GM21717 (cell line): ENCODE measurements around the gene CDK11B.

Experiments
- ATAC-seq: cut with Tn5 transposase; IDR thresholded peaks from one replicate; pipeline ENCODE4 v1.9.1; 2021; ENCODE audit warnings: mild to moderate bottlenecking, moderate library complexity; ENCODE audit not compliant: unreplicated experiment

The CDK11B gene

DNA sequence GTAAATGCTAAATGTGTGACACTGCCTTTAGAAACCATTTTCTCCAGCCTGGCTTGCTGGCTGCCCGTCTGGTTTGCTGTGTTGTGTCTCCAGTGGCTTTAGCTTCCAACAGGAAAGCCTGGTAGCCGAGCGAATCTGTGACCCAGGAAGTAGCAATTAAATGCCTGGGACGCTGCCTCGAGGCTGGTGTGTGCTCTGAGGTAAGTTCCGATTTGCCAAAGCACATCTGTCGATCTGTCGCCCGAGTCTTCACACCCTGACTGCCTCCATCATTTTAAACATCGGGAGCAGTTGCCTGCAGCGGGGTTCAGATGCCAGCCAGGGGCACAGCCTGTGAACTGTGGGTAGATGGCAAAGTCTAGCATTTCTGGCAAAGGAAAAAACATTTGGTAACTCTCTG is 41.3 kb downstream of the CDK11B start:
- ATAC-seq: no peak

DNA sequence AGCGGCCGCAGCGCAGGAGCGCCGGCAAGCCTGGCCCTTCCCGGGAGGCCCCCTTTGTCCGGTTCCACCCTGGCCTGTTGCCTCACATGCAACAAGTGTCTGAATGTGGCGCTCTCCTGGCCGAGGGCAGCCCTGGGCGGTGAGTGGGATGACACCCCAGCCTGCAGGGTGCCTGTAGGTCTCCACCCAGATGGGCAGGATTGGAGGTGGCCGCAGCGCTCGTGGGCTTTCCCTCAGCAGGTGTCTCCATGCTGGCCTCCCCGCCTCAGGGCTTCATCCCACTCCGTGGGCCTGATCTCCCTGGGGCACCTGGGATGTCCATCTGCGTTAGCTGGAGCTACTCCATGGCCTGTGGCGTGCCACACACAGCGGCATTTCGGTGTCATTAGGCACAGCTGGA is 42.0 kb downstream of the CDK11B start:
- ATAC-seq: no peak

GRCh38 chr1:1616045-1616790 is 42.6 kb downstream of the CDK11B start:
- no peak for ATAC-seq

GRCh38 chr1:1615256-1616044 is 43.4 kb downstream of the CDK11B start, which contains the start of gene MIB2:
Gene MIB2, plus strand, starts transcription at chr1:1615500. Its CDS starts 7,953 bp downstream, at chr1:1623453.
- peak; percentile 76 for ATAC-seq

GRCh38 chr1:1614954-1615255 is 43.9 kb downstream of the CDK11B start:
- ATAC-seq: no peak

GRCh38 chr1:1614204-1614953 is 44.4 kb downstream of the CDK11B start:
- ATAC-seq: peak; percentile 3

DNA sequence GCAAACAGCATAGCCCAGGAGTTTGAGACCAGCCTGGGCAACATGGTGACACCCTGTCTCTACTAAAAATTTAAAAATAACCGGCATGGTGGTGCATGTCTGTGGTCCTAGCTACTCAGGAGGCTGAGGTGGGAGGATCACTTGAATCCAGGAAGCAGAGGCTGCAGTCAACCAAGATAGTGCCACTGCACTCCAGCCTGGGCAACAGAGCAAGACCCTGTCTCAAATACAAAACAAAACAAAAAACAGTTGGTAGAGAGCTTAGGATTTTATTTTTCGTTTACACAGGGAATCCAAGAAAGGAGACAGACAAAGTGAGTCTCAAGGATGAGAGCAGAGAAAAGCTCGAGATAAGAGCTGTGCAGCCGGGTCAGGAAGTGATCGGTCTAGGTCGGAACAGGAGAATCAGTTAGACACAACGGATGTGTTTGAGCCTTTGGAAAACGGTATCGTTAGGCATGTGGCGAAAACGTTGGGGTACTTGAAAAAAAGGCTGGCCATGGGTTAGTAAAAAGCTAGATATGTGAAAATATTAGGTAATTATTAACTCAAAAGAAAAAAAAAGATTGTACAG is 45.2 kb downstream of the CDK11B start:
- ATAC-seq: no peak

DNA sequence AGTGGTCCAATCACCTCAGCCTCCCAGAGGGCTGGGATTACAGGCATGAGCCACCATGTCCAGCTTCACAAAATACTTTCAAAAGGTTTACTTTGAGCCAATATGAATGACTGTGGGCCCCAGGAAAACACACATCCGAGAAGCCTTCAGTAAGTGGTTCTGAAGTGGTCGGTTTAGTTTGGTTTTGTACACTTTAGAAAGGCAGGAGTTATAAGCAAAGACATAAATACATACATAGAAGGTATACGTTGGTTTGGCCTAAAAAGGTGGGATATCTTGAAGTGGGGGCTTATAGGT is 46.8 kb downstream of the CDK11B start:
- ATAC-seq: no peak

DNA sequence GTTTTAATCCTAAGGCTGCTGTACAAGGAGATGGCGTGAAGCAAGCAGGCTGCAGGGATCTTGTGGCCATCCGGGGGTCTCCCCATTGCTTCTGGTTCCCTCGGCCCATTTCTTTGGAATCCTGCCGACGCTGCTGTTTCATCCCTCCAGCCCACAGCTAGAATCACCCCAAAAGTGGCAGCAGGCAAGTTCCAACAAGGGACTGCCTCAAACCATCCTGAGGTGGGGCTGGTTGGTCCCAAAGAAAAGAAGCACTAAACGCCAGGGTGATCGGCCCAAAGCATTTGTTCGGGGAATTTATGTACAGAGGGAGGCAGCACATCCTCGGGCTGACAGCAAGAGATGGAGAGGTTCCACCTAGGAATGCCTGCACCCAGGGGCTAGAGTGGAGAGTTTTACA is 48.0 kb downstream of the CDK11B start:
- ATAC-seq: no peak

DNA sequence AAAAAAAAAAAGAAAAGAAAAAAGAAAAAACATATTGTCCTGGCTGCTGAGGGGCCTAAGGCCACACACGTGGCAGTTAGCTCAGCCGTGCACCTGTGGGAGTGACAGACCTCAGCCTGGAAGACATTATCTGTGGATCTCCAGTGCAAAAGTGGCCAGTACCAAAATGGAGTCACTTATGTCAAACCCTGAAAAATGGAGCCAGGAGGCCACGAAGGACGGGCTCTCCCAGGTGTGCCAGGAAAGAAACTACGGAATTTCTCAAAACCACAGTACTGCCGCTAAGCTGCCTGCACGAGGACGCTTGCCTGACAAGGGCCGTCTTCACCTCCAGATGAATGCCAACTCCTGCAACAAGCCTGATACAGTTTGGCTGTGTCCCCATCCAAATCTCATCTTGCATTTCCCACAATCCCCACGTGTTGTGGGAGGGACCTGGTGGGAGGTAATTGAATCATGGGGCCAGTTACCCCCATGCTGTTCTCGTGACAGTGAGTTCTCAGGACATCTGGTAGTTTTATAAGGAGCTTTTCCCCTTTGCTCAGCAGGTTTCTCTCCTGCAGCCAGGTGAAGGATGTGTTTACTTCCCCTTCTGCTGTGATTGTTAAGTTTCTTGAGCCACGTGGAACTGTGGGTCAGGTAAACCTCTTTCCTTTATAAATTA is 48.9 kb downstream of the CDK11B start:
- no peak for ATAC-seq

DNA sequence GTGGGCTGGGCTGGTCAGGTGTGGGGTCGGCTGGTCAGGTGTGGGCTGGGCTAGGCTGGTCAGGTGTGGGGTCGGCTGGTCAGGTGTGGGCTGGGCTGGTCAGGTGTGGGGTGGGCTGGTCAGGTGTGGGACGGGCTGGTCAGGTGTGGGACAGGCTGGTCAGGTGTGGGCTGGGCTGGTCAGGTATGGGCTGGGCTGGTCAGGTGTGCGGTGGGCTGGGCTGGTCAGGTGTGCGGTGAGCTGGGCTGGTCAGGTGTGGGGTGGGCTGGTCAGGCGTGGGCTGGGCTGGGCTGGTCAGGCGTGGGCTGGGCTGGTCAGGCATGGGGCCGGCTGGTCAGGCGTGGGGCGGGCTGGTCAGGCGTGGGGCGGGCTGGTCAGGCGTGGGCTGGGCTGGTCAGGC is 52.6 kb downstream of the CDK11B start:
- ATAC-seq: no peak

GRCh38 chr1:1605724-1606123 is 53.1 kb downstream of the CDK11B start:
- ATAC-seq: no peak

GRCh38 chr1:1605034-1605591 is 53.7 kb downstream of the CDK11B start:
- ATAC-seq: no peak

DNA sequence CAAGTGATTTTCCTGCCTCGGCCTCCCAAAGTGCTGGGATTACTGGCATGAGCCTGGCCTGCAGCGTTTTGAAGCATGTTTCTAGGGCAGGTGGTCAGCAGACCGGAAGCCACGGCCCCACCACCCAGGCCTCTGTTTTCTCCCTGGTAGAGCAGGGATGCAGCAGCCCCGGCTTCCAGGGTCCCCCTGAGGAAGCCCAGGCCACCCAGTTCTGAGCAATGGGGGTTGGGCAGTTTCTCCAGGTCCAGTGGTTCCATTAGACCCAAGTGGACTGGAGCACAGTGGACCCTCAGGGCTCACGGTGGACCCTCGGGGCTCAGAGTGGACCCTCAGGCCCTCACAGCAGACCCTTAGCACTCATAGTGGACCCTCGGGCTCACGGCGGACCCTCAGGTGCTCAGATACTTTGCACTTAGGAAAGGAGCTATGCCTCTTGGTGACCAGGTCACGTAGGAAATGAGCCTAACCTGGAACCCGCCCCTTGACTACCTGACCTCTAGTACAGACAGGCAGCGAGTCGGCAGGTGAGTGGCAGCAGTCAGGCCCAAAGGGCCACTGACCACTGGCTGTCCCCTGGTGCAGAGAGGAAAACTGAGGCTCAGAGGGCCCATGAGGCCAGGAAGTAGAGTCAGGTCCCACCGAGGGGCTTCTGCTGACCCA is 54.3 kb downstream of the CDK11B start:
- ATAC-seq: no peak

- no peak for ATAC-seq
Measured at GRCh38 chr1:1603671-1604373, 55.0 kb downstream of the CDK11B start.

- no peak for ATAC-seq
Measured at GRCh38 chr1:1602968-1603506, 55.8 kb downstream of the CDK11B start.

DNA sequence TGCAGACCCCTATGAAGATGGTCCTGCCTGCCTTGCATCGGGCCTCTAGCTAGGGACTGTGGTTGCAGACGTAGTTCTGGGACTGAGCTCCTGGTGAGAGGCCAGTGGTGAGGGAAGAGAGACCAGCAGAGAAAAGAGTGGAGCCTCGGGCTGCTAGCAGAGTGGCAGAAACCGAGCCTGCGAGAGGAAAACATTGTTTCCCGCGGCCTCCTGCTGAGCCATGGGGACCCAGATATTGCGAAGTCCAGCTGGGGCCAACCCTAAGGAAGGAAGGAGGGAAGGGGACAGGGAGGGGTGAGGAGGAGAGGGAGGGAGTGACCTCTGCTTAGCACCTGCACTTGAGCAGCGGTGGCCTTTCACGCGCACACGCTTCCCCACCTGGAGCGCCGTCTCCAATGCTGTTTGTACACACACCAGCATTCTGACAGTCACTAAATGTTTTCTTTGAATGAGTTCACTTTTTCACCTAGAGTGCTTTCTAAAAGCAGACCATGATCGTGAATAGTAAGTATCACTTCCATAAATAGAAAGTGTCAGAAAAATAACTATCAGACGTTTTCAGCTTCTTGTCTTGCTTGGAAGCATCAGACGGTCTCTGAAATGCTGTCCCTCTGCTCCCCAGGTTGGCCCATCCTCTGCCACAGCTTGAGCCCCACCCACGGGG is 56.4 kb downstream of the CDK11B start:
- no peak for ATAC-seq

DNA sequence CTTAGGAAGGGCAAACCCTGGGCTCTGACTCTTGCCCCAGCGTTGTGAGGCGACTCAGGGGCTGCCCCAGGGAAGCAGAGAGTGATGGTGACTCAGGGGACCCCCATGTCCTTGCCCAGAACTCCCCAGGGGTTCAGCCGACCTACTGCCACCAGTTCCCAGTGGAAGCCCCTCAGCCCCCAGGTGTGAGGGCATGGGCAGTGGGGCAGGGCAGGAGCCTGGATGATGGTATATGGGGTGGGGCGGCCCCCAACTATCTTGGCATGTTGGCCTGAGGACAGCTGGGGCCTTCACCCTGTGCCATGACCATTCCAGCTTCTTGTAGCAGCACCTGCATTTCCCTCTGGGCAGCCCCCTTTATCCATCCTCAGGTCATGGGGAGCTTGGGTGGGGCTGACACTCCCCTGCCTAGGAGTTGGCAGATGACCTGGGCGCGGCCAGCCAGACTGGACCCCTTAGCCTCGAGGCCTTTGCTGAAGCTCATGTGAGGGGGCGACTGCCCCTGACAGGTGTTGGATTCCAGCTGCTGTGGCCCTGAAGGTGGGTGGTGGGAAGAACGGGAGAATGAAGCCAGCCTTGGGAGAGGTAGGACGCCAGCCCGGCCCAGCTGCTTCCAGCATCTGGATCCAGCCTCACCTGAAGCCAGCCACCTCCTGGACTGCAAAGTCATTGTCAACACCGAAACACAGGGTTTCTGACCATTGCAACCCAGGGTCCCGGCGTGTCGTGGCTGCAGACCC is 57.1 kb downstream of the CDK11B start:
- ATAC-seq: no peak
